ENCODE measurements around the gene NFU1.

The NFU1 gene

GRCh38 chr2:69436938-69437750 is at the start of gene NFU1:
TSS of gene NFU1 (minus strand) at chr2:69437435. CDS start at chr2:69437422, 13 bp downstream.
- Histone ChIP-seq H4K20me1 (ENCODE audit: insufficient read depth, low read length, poor library complexity, severe bottlenecking) (no peaks in the 10 kb centered on the region), H3K36me3 (ENCODE audit: insufficient read depth, low read length) (no peaks in the 10 kb centered on the region), H3K27me3 (ENCODE audit: insufficient read depth, low read length, poor library complexity, severe bottlenecking) (no peaks in the 10 kb centered on the region), H3K4me2 (ENCODE audit: low read depth, low read length, poor library complexity, severe bottlenecking) (peak within 1 kb of the TSS; percentile 96), H3F3A (ENCODE audit: low read depth) (no peaks in the 10 kb centered on the region), H3K4me3 (ENCODE audit: low read length, poor library complexity, severe bottlenecking) (peak within 1 kb of the TSS; percentile 94), H3K4me1 (ENCODE audit: insufficient read depth, low read length, poor library complexity, severe bottlenecking) (peaks cover 25% of the 10 kb centered on the region), H2AFZ (ENCODE audit: low read length) (peak within 1 kb of the TSS; percentile 98), H3K9me3 (ENCODE audit: insufficient read depth, low read depth, low read length) (no peaks in the 10 kb centered on the region), H3K9ac (ENCODE audit: low read depth, low read length, poor library complexity, severe bottlenecking) (peak within 1 kb of the TSS; percentile 90), H3K9me2 (replicated peaks; ENCODE audit: low read depth, low read length) (no peaks in the 10 kb centered on the region), H3K79me2 (ENCODE audit: insufficient read depth, low read length) (peaks cover 19% of the 10 kb centered on the region)
- TF ChIP-seq EZH2phosphoT487 (IDR thresholded peaks at IDR 0.05; ENCODE audit: borderline replicate concordance) (no peak), CTCF (conservative IDR thresholded peaks at IDR 0.05; ENCODE audit: low read length) (peak; percentile 55)

GRCh38 chr2:69483696-69484095 is 46.5 kb upstream of the NFU1 start:
- Histone ChIP-seq H3K36me3 (ENCODE audit: insufficient read depth, low read length) (peaks cover 42% of the 10 kb centered on the region; the same call in 1 of the 2 replicates), H3K4me2 (ENCODE audit: low read depth, low read length, poor library complexity, severe bottlenecking) (no peak overlapping the region), H2AFZ (ENCODE audit: low read length) (no peak overlapping the region), H3F3A (ENCODE audit: low read depth) (no peaks in the 10 kb centered on the region), H4K20me1 (ENCODE audit: insufficient read depth, low read length, poor library complexity, severe bottlenecking) (no peaks in the 10 kb centered on the region), H3K4me3 (ENCODE audit: low read length, poor library complexity, severe bottlenecking) (no peak overlapping the region), H3K9me3 (ENCODE audit: insufficient read depth, low read depth, low read length) (no peaks in the 10 kb centered on the region), H3K27me3 (ENCODE audit: insufficient read depth, low read length, poor library complexity, severe bottlenecking) (no peaks in the 10 kb centered on the region), H3K4me1 (ENCODE audit: insufficient read depth, low read length, poor library complexity, severe bottlenecking) (no peaks in the 10 kb centered on the region), H3K9me2 (replicated peaks; ENCODE audit: low read depth, low read length) (no peaks in the 10 kb centered on the region), H3K9ac (ENCODE audit: low read depth, low read length, poor library complexity, severe bottlenecking) (no peak overlapping the region), H3K79me2 (ENCODE audit: insufficient read depth, low read length) (no peaks in the 10 kb centered on the region)
- TF ChIP-seq CTCF (conservative IDR thresholded peaks at IDR 0.05; ENCODE audit: low read length) (no peak), EZH2phosphoT487 (IDR thresholded peaks at IDR 0.05; ENCODE audit: borderline replicate concordance) (no peak)

- H3K4me2 ChIP-seq (ENCODE audit: low read depth, low read length, poor library complexity, severe bottlenecking) = no peak overlapping the region
These were observed 45.8 kb upstream of the NFU1 start for GRCh38 chr2:69483024-69483423.

More at GRCh38 chr2:69483024-69483423, 45.8 kb upstream of the NFU1 start:
- Histone ChIP-seq H3K9me2 (replicated peaks; ENCODE audit: low read depth, low read length) (no peaks in the 10 kb centered on the region), H3K79me2 (ENCODE audit: insufficient read depth, low read length) (no peaks in the 10 kb centered on the region), H3K4me1 (ENCODE audit: insufficient read depth, low read length, poor library complexity, severe bottlenecking) (no peaks in the 10 kb centered on the region), H3K4me3 (ENCODE audit: low read length, poor library complexity, severe bottlenecking) (no peak overlapping the region), H3K9me3 (ENCODE audit: insufficient read depth, low read depth, low read length) (no peaks in the 10 kb centered on the region), H3K36me3 (ENCODE audit: insufficient read depth, low read length) (peaks cover 37% of the 10 kb centered on the region; the same call in 1 of the 2 replicates), H2AFZ (ENCODE audit: low read length) (no peak overlapping the region), H3K27me3 (ENCODE audit: insufficient read depth, low read length, poor library complexity, severe bottlenecking) (no peaks in the 10 kb centered on the region), H3K9ac (ENCODE audit: low read depth, low read length, poor library complexity, severe bottlenecking) (no peak overlapping the region), H3F3A (ENCODE audit: low read depth) (no peaks in the 10 kb centered on the region), H4K20me1 (ENCODE audit: insufficient read depth, low read length, poor library complexity, severe bottlenecking) (no peaks in the 10 kb centered on the region)
- no peak for TF ChIP-seq CTCF (conservative IDR thresholded peaks at IDR 0.05; ENCODE audit: low read length)
- TF ChIP-seq EZH2phosphoT487 (IDR thresholded peaks at IDR 0.05; ENCODE audit: borderline replicate concordance) = no peak
